Stomach (tissue), 9 donors: ENCODE data around the gene TRPT1. TPM values are rescaled to one million over a fixed set of nuclear protein-coding genes. Genes with fewer than 3 reads are reported as not detected.
A peak's percentile ranks its signal among the peaks of the same experiment; 100 is the strongest.
"Not testable (repeated sequence)": the region's sequence is repeated elsewhere in the genome, so short reads cannot be mapped to it uniquely, and the experiment has no call there.

ENCODE experiments used
- DNase-seq, 2 donors: peaks; one replicate each; pipeline versions ENCODE4 v3.0.0 to v3.0.0-alpha.2; 2013 to 2019
- H3K27ac ChIP-seq, 5 donors: fragments of 200-600 bp in 4 of 5; sonication (generic) in 4 of 5; one replicate each; pipeline ENCODE4 v1.5.1; 2013 to 2019; ENCODE audit warnings: mild to moderate bottlenecking in 1 of 5, moderate library complexity in 1 of 5
- H3K27me3 ChIP-seq, 3 donors: fragments of 200-600 bp; sonication (generic); one replicate each; pipeline ENCODE4 v1.5.1; 2017 to 2019; ENCODE audit warnings: mixed run types in 1 of 3
- H3K36me3 ChIP-seq, 4 donors: fragments of 200-600 bp; sonication (generic); 1 replicate in 3 of 4; 2 replicates in 1 of 4; pipeline ENCODE4 v1.5.1; 2016 to 2019
- H3K4me1 ChIP-seq, 4 donors: fragments of 200-600 bp; sonication (generic); one replicate each; pipeline ENCODE4 v1.5.1; 2016 to 2019
- H3K4me3 ChIP-seq, 4 donors: fragments of 200-600 bp; sonication (generic) in 3 of 4; one replicate each; pipeline ENCODE4 v1.5.1; 2016 to 2019; ENCODE audit warnings: mild to moderate bottlenecking in 1 of 4
- H3K9me3 ChIP-seq, 4 donors: fragments of 200-600 bp; sonication (generic); one replicate each; pipeline ENCODE4 v1.5.1; 2016 to 2019
- EP300 ChIP-seq: sonication (generic); formaldehyde crosslinking; IDR thresholded peaks from one replicate; pipeline ENCODE4 v1.6.1; 2017; ENCODE audit warnings: antibody characterized with exemption
- POLR2A ChIP-seq, 4 donors: fragments of 450-650 bp; IDR thresholded peaks; one replicate each; pipeline ENCODE4 v1.6.1; 2016; ENCODE audit warnings: antibody characterized with exemption in 4 of 4, control low read depth in 2 of 4, mild to moderate bottlenecking in 1 of 4, moderate library complexity in 1 of 4
- POLR2AphosphoS5 ChIP-seq, 3 donors: sonication (generic); formaldehyde crosslinking; IDR thresholded peaks; one replicate each; pipeline ENCODE4 v1.6.1; 2016; ENCODE audit warnings: antibody characterized with exemption in 3 of 3
- WGBS, 5 donors: extraction: QIAGEN DNeasy Blood & Tissue Kit in 3 of 5; methylation state at CpG; one replicate each; pipeline versions ENCODE4 v1.1.5 to v1.1.7; 2013 to 2018; 5-methylcytosine and 5-hydroxymethylcytosine counted together
- intact Hi-C: fragments of 100-400 bp; cut with DNase I; formaldehyde crosslinking; loops from one replicate; pipeline ENCODE4 v1.15.1; 2023; ENCODE audit warnings: low total_unique reads
- polyA plus RNA-seq, 3 donors: library from polyadenylated mRNA; stranded (reverse); fragments of 200-250 nt; gene quantifications; one replicate each; pipeline ENCODE4 v1.2.3, GENCODE V29; 2013
- total RNA-seq, 5 donors: library from RNA; depleted of rRNA; stranded (reverse); fragments of >200 nt; gene quantifications; one replicate each; pipeline versions ENCODE4 v1.1.0 to v1.2.3, GENCODE V29; 2014 to 2016
- TF ChIP-seq, protein P1 (sequence below), 7 experiments: fragments of 450-650 bp in 4 of 7; fragments of 200-600 bp in 3 of 7; sonication (generic) in 3 of 7; IDR thresholded peaks; one replicate each; pipeline ENCODE4 v1.5.1; 2016 to 2019; ENCODE audit warnings: antibody characterized with exemption in 7 of 7, control low read depth in 2 of 7, mild to moderate bottlenecking in 1 of 7
- donor health status: healthy with polysubstance abuse.
- donor health status: Bipolar disorder and iron deficiency.
- donor health status: healthy.

The TRPT1 gene
- total and polyA plus RNA-seq, 8 donors, result 15.2 to 425 (median 77.8) TPM

GRCh38 chr11:64249038-64249437, 23.1 kb upstream of the TRPT1 start:
- intact Hi-C loops, result no loop called here
- TF ChIP-seq POLR2A (IDR thresholded peaks at IDR 0.05) (no peak), EP300 (no peak), POLR2AphosphoS5 (IDR thresholded peaks at IDR 0.05) (no peak)
- TF ChIP-seq, protein P1, sequence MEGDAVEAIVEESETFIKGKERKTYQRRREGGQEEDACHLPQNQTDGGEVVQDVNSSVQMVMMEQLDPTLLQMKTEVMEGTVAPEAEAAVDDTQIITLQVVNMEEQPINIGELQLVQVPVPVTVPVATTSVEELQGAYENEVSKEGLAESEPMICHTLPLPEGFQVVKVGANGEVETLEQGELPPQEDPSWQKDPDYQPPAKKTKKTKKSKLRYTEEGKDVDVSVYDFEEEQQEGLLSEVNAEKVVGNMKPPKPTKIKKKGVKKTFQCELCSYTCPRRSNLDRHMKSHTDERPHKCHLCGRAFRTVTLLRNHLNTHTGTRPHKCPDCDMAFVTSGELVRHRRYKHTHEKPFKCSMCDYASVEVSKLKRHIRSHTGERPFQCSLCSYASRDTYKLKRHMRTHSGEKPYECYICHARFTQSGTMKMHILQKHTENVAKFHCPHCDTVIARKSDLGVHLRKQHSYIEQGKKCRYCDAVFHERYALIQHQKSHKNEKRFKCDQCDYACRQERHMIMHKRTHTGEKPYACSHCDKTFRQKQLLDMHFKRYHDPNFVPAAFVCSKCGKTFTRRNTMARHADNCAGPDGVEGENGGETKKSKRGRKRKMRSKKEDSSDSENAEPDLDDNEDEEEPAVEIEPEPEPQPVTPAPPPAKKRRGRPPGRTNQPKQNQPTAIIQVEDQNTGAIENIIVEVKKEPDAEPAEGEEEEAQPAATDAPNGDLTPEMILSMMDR (IDR thresholded peaks at IDR 0.05), result no peak
- no peaks in the 10 kb centered on the region for H3K9me3 ChIP-seq
- no peak overlapping the region for H3K27ac ChIP-seq
- H3K4me3 ChIP-seq, result no peak overlapping the region
- peaks cover 3 to 5% (median 4%) of the 10 kb centered on the region in 4 donors for H3K36me3 ChIP-seq
- no peak for DNase-seq
- no peaks in the 10 kb centered on the region for H3K27me3 ChIP-seq
- 89 to 95% (median 95%) methylated on average over 3 to 4 of the region's 4 CpGs for WGBS, 5 donors
- H3K4me1 ChIP-seq, result peaks cover 36 to 70% (median 66%) of the 10 kb centered on the region in 4 donors

- H3K27me3 ChIP-seq, result no peaks in the 10 kb centered on the region
- no peak for DNase-seq
- no peak overlapping the region for H3K27ac ChIP-seq
- H3K9me3 ChIP-seq, result no peaks in the 10 kb centered on the region
- H3K4me1 ChIP-seq, result peaks cover 36 to 71% (median 66%) of the 10 kb centered on the region in 4 donors
- no peak overlapping the region for H3K4me3 ChIP-seq
- WGBS, 5 donors, result 69 to 85% (median 80%) methylated on average over 6 to 7 of the region's 7 CpGs
- H3K36me3 ChIP-seq, result peaks cover 7 to 10% (median 8%) of the 10 kb centered on the region in 4 donors
- intact Hi-C loops, result no loop called here
- TF ChIP-seq EP300 (no peak), POLR2A (IDR thresholded peaks at IDR 0.05) (no peak), POLR2AphosphoS5 (IDR thresholded peaks at IDR 0.05) (no peak)
- TF ChIP-seq, protein P1 (IDR thresholded peaks at IDR 0.05), result no peak
Observed at GRCh38 chr11:64248578-64248977, 22.6 kb upstream of the TRPT1 start.

GRCh38 chr11:64247729-64248531, 21.9 kb upstream of the TRPT1 start:
- H3K27ac ChIP-seq, result peak overlapping the region; percentile 76 to 93 (median 86)
- WGBS, 5 donors, result 29 to 39% (median 35%) methylated on average over 29 to 31 of the region's 31 CpGs
- DNase-seq, result no peak
- TF ChIP-seq EP300, result no peak
- TF ChIP-seq, protein P1 (IDR thresholded peaks at IDR 0.05), result no peak
- no peak for TF ChIP-seq POLR2AphosphoS5 (IDR thresholded peaks at IDR 0.05)
- no peak for TF ChIP-seq POLR2A (IDR thresholded peaks at IDR 0.05)
- intact Hi-C loops, result no loop called here
- H3K27me3 ChIP-seq, result no peaks in the 10 kb centered on the region
- H3K4me1 ChIP-seq, result peaks cover 37 to 71% (median 65%) of the 10 kb centered on the region in 4 donors
- no peaks in the 10 kb centered on the region for H3K9me3 ChIP-seq
- peaks cover 14 to 16% (median 15%) of the 10 kb centered on the region in 4 donors for H3K36me3 ChIP-seq
- H3K4me3 ChIP-seq, result peak overlapping the region; percentile 69 to 85 (median 74)

DNA sequence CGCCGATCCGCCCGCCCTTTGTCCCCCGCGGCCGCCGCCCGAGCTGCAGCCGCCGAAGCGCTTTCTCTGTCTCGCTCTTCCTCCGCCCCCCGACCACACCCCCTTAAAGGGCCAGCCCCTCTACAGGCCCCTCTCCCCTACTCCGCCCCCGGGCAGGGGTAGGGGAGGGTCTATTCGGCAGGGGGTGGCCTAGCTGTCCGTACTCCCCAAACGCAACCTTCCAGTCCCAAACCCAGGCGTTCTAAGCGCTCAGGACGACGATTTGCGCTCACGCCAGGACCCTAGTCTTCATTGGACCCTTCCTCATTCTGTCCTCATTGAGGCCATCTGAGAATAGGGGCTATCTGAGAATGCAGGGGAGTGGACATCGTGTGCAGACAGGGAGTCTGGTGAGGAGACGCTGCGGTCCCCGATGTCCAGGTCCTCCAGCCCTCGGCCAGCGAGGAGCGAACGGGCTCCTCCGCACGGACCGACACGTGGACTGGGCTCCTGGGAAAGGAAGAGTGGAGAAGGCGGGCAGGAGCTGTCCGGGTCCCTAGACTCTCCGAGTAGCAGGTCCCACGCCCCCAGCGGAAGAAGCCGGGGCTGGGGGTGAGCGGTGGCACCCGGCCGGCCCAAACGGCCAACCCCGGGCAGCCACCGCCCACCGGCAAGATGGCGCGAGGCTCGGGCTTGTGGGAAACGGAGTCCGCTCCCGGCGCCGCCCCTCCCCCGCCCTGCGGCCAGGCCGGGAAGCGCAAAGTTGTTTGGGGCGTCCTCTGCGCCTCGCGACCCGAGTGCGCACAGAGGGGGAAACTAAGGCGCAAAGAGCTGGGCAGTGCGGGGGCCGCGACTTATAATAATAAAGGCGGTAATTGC, 21.1 kb upstream of the TRPT1 start, which contains the start of gene PPP1R14B:
TSS of gene PPP1R14B (minus strand) at position 73 of the 858 bp plus-strand sequence. CDS start 270 bp downstream, outside the sequence.
- Histone ChIP-seq H3K9me3 (no peaks in the 10 kb centered on the region), H3K4me1 (peaks cover 36 to 71% (median 65%) of the 10 kb centered on the region in 4 donors), H3K4me3 (peak within 1 kb of the TSS; percentile 69 to 85 (median 74)), H3K36me3 (peaks cover 14 to 18% (median 15%) of the 10 kb centered on the region in 4 donors), H3K27me3 (no peaks in the 10 kb centered on the region), H3K27ac (peak within 1 kb of the TSS; percentile 76 to 93 (median 86))
- 0 to 1% (median 1%) methylated on average over 18 to 74 of the region's 74 CpGs for WGBS, 5 donors
- TF ChIP-seq POLR2A (IDR thresholded peaks at IDR 0.05), result no peak
- TF ChIP-seq, protein P1 (IDR thresholded peaks at IDR 0.05), result peak in 1 of 7 experiments; percentile 35
- no peak for TF ChIP-seq EP300
- TF ChIP-seq POLR2AphosphoS5 (IDR thresholded peaks at IDR 0.05), result peak; percentile 20 to 70 (median 44)
- intact Hi-C loops, result no loop called here
- DNase-seq, result peak; percentile 89 to 96

GRCh38 chr11:64246621-64246870, 20.6 kb upstream of the TRPT1 start:
- DNase-seq, H3K9me3 ChIP-seq, intact Hi-C loops, H3K27me3 ChIP-seq: not testable (repeated sequence)
- H3K4me1 ChIP-seq, result peaks cover 33 to 69% (median 64%) of the 10 kb centered on the region in 4 donors
- peaks cover 14 to 18% (median 15%) of the 10 kb centered on the region in 4 donors for H3K36me3 ChIP-seq
- 0 to 6% (median 0%) methylated on average over 3 to 34 of the region's 43 CpGs; no CpG with 5 or more reads in 1 of the 5 donors for WGBS, 5 donors
- H3K27ac ChIP-seq, result peak overlapping the region; percentile 76 to 93 (median 86)
- H3K4me3 ChIP-seq, result peak overlapping the region; percentile 69 to 85 (median 74)
